Naive thymus-derived CD4-positive, alpha-beta T cell (primary cell): ENCODE results near the gene PDHX. TPM values are rescaled to one million over a fixed set of nuclear protein-coding genes. Genes with fewer than 3 reads are reported as not detected.

ENCODE experiments used
- ATAC-seq: fragments of 150-1000 bp; cut with Tn5 transposase; 2 replicates; pipeline ENCODE4 v1.10.0; 2021; ENCODE audit warnings: mild to moderate bottlenecking, moderate library complexity
- CTCF ChIA-PET: fragments of 350-600 bp; sonication (Branson Sonifier 250); formaldehyde crosslinking; loops from one replicate; lab custom pipeline; 2021; ENCODE audit warnings: antibody characterized with exemption; lab: Charles Lee
- POLR2A ChIA-PET: fragments of 350-600 bp; sonication (Branson Sonifier 250); formaldehyde crosslinking; loops from one replicate; lab custom pipeline; 2021; ENCODE audit warnings: antibody characterized with exemption, inconsistent platforms; lab: Charles Lee
- DNase-seq, 9 donors: peaks; one replicate each; pipeline versions ENCODE4 v3.0.0 to v3.0.0-alpha.2; 2020 to 2022; ENCODE audit warnings: mixed read lengths in 1 of 9
- H3K27ac ChIP-seq: one replicate; pipeline ENCODE4 v1.7.0; 2013; ENCODE audit warnings: mild to moderate bottlenecking, low read depth, low read length, moderate library complexity
- H3K27me3 ChIP-seq, 2 donors: one replicate each; pipeline ENCODE4 v1.7.0; 2013; ENCODE audit warnings: low read length in 2 of 2, mild to moderate bottlenecking in 2 of 2, moderate library complexity in 2 of 2; ENCODE audit not compliant: control insufficient read depth in 2 of 2, insufficient read depth in 2 of 2
- H3K36me3 ChIP-seq, 3 experiments: 1 replicate in 2 of 3; 2 replicates in 1 of 3; pipeline ENCODE4 v1.7.0; 2013; ENCODE audit warnings: low read length in 3 of 3, mild to moderate bottlenecking in 3 of 3, moderate library complexity in 1 of 3; ENCODE audit not compliant: insufficient read depth in 3 of 3, control insufficient read depth in 2 of 3
- H3K4me1 ChIP-seq, 2 donors: one replicate each; pipeline ENCODE4 v1.7.0; 2013; ENCODE audit warnings: low read length in 2 of 2, mild to moderate bottlenecking in 2 of 2, moderate library complexity in 1 of 2; ENCODE audit not compliant: control insufficient read depth in 2 of 2, insufficient read depth in 2 of 2
- H3K4me3 ChIP-seq: 2 replicates; pipeline ENCODE4 v1.7.0; 2013; ENCODE audit warnings: mild to moderate bottlenecking, low read length
- H3K9me3 ChIP-seq, 3 experiments: 1 replicate in 2 of 3; 2 replicates in 1 of 3; pipeline ENCODE4 v1.7.0; 2013; ENCODE audit warnings: low read length in 3 of 3; ENCODE audit not compliant: control insufficient read depth in 2 of 3
- H3K27ac Mint-ChIP-seq, 9 donors: one replicate each; pipeline ENCODE4 v1.8.0; 2020 to 2022; ENCODE audit warnings: mixed read lengths in 9 of 9, mild to moderate bottlenecking in 8 of 9, moderate library complexity in 5 of 9, inconsistent platforms in 2 of 9
- H3K27me3 Mint-ChIP-seq, 5 donors: one replicate each; pipeline ENCODE4 v1.8.0; 2021 to 2022; ENCODE audit warnings: mixed read lengths in 5 of 5, mild to moderate bottlenecking in 1 of 5
- H3K36me3 Mint-ChIP-seq, 5 donors: one replicate each; pipeline ENCODE4 v1.8.0; 2020 to 2022; ENCODE audit warnings: mixed read lengths in 5 of 5, mild to moderate bottlenecking in 3 of 5, inconsistent platforms in 1 of 5
- H3K4me1 Mint-ChIP-seq, 7 donors: one replicate each; pipeline ENCODE4 v1.8.0; 2020 to 2022; ENCODE audit warnings: mixed read lengths in 7 of 7, mild to moderate bottlenecking in 3 of 7, inconsistent platforms in 1 of 7
- H3K4me3 Mint-ChIP-seq, 10 donors: one replicate each; pipeline ENCODE4 v1.8.0; 2020 to 2022; ENCODE audit warnings: mild to moderate bottlenecking in 10 of 10, mixed read lengths in 10 of 10, moderate library complexity in 6 of 10, inconsistent platforms in 2 of 10
- H3K9me3 Mint-ChIP-seq, 11 donors: one replicate each; pipeline ENCODE4 v1.8.0; 2020 to 2022; ENCODE audit warnings: mixed read lengths in 11 of 11, mild to moderate bottlenecking in 4 of 11, inconsistent platforms in 1 of 11, moderate library complexity in 1 of 11
- intact Hi-C, 2 donors: fragments of 100-400 bp; cut with micrococcal nuclease; formaldehyde crosslinking; loops; one replicate each; pipeline ENCODE4 v1.15.1; 2023
- polyA plus RNA-seq, 2 donors: library from polyadenylated mRNA; unstranded; fragments of 300-500 nt; fragmentation: Illumina TruSeq; gene quantifications; one replicate each; pipeline ENCODE4 v1.2.3, GENCODE V29; 2021
- total RNA-seq, 6 experiments: library from RNA in 5 of 6; stranded (reverse) in 5 of 6; gene quantifications; 1 replicate in 5 of 6; 2 replicates in 1 of 6; pipeline ENCODE4 v1.2.3 and lab custom pipeline; 2021 to 2026

Gene PDHX
- total and polyA plus RNA-seq, 7 experiments from 2014 or later = 17.8 to 54.1 (median 26.2) TPM

DNA sequence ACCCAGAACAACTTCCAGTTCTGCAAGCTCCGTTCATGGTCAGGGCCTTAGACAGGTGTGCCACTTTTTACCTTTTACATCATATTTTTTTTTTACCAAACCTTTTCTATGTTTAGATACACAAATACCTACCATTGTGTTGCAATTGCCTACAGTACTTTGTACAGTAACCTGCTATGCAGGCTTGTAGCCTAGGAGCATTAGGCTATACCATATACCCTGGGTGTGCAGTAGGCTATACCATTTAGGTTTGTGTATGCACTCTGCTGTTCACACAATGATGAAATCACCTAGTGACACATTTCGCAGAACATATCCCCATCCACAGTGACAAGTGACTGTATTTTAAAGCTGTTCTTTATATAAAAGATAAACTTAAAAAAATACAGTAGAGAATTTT lies 29.8 kb upstream of the PDHX start:
- intact Hi-C loops = no loop called here
- no peak overlapping the region for H3K27ac ChIP-seq
- no peak for ATAC-seq
- no peak overlapping the region for H3K4me3 ChIP-seq
- POLR2A ChIA-PET = interaction anchor here (0.8 kb wide), 1 partner anchor 12 kb away, joined by 3 read pairs; no protein-coding TSS in a partner anchor
- CTCF ChIA-PET = interaction anchor here (0.8 to 1.1 kb wide), 3 partner anchors 9 to 15 kb away, joined by 3 to 9 read pairs (median 4); no protein-coding TSS in a partner anchor
- Mint-ChIP-seq H3K27ac (no peak overlapping the region), H3K9me3 (peaks cover 0 to 3% (median 0%) of the 10 kb centered on the region in 11 donors), H3K4me1 (no peaks in the 10 kb centered on the region), H3K4me3 (no peak overlapping the region), H3K36me3 (peaks cover 5 to 63% (median 37%) of the 10 kb centered on the region in 5 donors), H3K27me3 (no peaks in the 10 kb centered on the region)
- no peak for DNase-seq
- H3K27me3 ChIP-seq = no peaks in the 10 kb centered on the region
- peaks cover 0 to 23% (median 0%) of the 10 kb centered on the region in 3 experiments for H3K36me3 ChIP-seq
- no peaks in the 10 kb centered on the region for H3K9me3 ChIP-seq
- no peaks in the 10 kb centered on the region for H3K4me1 ChIP-seq

DNA sequence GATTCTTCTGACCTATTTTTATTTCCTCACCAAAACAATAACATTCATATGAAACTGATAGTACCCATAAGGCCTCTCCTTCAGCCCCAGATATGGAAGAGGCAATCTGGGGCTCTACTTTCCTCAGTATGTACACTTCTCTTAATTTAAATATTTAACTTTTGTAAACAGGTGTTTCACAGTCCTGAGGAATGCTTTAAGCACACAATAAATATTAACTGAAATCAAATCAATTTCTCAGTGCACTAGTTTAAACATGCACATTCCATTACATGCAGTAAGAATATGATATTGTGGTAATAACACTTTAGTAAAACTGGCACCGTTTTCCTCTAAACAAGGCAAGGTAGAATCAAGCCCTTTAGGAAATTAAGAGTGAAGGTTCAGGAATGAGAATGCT lies 29.2 kb upstream of the PDHX start:
- no peak overlapping the region for H3K4me3 Mint-ChIP-seq
- peaks cover 0 to 23% (median 0%) of the 10 kb centered on the region in 3 experiments for H3K36me3 ChIP-seq
- H3K27ac Mint-ChIP-seq = no peak overlapping the region
- H3K9me3 ChIP-seq = no peaks in the 10 kb centered on the region
- ATAC-seq = no peak
- CTCF ChIA-PET = interaction anchor here (0.8 to 1.1 kb wide), 2 partner anchors 8 to 15 kb away, joined by 4 to 9 read pairs; no protein-coding TSS in a partner anchor
- POLR2A ChIA-PET = interaction anchor here (0.8 kb wide), 1 partner anchor 12 kb away, joined by 3 read pairs; no protein-coding TSS in a partner anchor
- H3K9me3 Mint-ChIP-seq = peaks cover 0 to 2% (median 0%) of the 10 kb centered on the region in 11 donors
- no peaks in the 10 kb centered on the region for H3K4me1 Mint-ChIP-seq
- H3K4me1 ChIP-seq = no peaks in the 10 kb centered on the region
- no peak overlapping the region for H3K4me3 ChIP-seq
- DNase-seq = no peak
- no peak overlapping the region for H3K27ac ChIP-seq
- intact Hi-C loops = no loop called here
- peaks cover 5 to 57% (median 31%) of the 10 kb centered on the region in 5 donors for H3K36me3 Mint-ChIP-seq
- no peaks in the 10 kb centered on the region for H3K27me3 Mint-ChIP-seq
- no peaks in the 10 kb centered on the region for H3K27me3 ChIP-seq

DNA sequence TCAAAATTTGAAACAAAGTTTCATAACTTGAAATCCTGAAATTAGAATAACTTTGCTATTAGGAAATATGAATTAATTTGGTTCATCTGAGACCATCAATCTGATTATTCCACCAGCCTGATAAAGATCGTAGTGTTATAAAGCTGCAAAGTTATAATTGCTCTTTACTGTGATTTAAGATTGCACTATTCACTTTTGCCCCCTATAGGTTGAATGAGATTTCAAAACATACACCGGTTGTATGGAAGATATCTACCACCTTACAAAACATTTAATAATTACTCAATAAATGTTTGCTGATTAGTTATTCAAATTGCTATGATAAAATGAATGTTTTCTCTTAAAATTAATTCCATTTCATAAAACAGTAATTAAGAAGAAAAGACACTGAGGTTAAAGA lies 26.3 kb upstream of the PDHX start:
- POLR2A ChIA-PET = no interaction called here
- intact Hi-C loops = loop anchor here in 1 of 2 donors (2.0 kb wide), 1 partner anchor 377 kb away; the partner anchor contains the start of gene ELF5

DNA sequence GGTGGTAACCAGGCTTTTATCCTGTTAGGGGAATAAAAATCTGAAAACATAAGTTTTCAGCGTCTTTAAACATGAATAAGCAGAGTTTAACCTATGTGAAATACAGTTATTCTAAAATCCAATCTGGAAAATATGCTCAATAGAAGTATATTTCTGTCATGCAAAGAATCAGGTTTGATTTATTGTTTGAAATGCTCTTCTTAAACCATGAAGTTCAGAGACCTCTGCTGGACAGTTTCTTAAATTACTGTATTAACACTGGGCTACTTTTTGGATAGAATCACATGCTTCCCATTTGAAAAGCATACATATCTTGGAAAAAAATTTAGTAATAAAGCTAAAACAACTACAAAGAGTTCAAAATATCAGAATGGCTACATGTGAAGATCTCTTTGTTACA lies 25.6 kb upstream of the PDHX start:
- no peaks in the 10 kb centered on the region for H3K9me3 ChIP-seq
- Mint-ChIP-seq H3K27me3 (no peaks in the 10 kb centered on the region), H3K36me3 (peaks cover 0 to 30% (median 22%) of the 10 kb centered on the region in 5 donors), H3K9me3 (no peaks in the 10 kb centered on the region), H3K4me3 (no peak overlapping the region), H3K4me1 (peaks cover 0 to 5% (median 0%) of the 10 kb centered on the region in 7 donors), H3K27ac (no peak overlapping the region)
- no peak for ATAC-seq
- CTCF ChIA-PET = interaction anchor here (4.6 kb wide), 1 partner anchor 304 kb away, joined by 37 read pairs; no protein-coding TSS in a partner anchor
- no peak overlapping the region for H3K27ac ChIP-seq
- intact Hi-C loops = loop anchor here (1.0 to 2.0 kb wide), 3 partner anchors 305 to 378 kb away; partner anchors contain the start of gene ELF5 (in 2 of the 2)
- peak in 4 of 9 donors; percentile 1 to 23 (median 11) for DNase-seq
- H3K4me1 ChIP-seq = no peaks in the 10 kb centered on the region
- POLR2A ChIA-PET = no interaction called here
- no peak overlapping the region for H3K4me3 ChIP-seq
- H3K27me3 ChIP-seq = no peaks in the 10 kb centered on the region
- peaks cover 0 to 12% (median 0%) of the 10 kb centered on the region in 3 experiments for H3K36me3 ChIP-seq

More for the DNA sequence above, 26.3 kb upstream of the PDHX start:
- H3K27ac Mint-ChIP-seq = no peak overlapping the region
- H3K4me1 ChIP-seq = no peaks in the 10 kb centered on the region
- no peaks in the 10 kb centered on the region for H3K27me3 ChIP-seq
- CTCF ChIA-PET = interaction anchor here (1.0 to 4.6 kb wide), 3 partner anchors 22 to 307 kb away, joined by 3 to 37 read pairs (median 3); no protein-coding TSS in a partner anchor
- H3K4me1 Mint-ChIP-seq = peaks cover 0 to 3% (median 0%) of the 10 kb centered on the region in 7 donors
- DNase-seq (no peak), ATAC-seq (no peak)
- no peaks in the 10 kb centered on the region for H3K27me3 Mint-ChIP-seq
- H3K9me3 Mint-ChIP-seq = no peaks in the 10 kb centered on the region
- no peak overlapping the region for H3K27ac ChIP-seq
- H3K9me3 ChIP-seq = no peaks in the 10 kb centered on the region
- no peak overlapping the region for H3K4me3 Mint-ChIP-seq
- peaks cover 0 to 12% (median 0%) of the 10 kb centered on the region in 3 experiments for H3K36me3 ChIP-seq
- peaks cover 0 to 36% (median 22%) of the 10 kb centered on the region in 5 donors for H3K36me3 Mint-ChIP-seq
- H3K4me3 ChIP-seq = no peak overlapping the region

DNA sequence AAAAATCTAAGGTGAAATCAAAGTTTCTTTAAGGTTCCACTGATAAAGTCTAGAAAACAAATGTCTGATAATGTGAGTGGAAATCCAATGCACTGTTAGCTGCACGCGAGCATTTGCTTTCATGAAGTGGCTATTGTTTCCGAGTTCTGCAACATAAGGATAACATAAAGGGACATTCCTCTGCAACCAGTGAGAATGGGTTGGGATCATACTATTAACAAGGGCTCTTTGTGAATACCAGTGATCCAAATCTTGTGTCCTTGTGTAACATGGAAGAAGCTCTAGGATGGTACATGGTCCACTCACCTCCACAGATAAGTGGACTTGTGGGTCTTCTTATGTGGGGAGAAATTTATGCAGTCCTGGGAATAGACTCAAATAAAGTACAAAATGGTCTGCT lies 24.8 kb upstream of the PDHX start:
- peaks cover 0 to 8% (median 6%) of the 10 kb centered on the region in 11 donors for H3K9me3 Mint-ChIP-seq
- ChIA-PET POLR2A (no interaction called here), CTCF (interaction anchor here (0.5 to 4.6 kb wide), 3 partner anchors 19 to 1322 kb away, joined by 3 to 37 read pairs (median 3); no protein-coding TSS in a partner anchor)
- H3K27ac ChIP-seq = no peak overlapping the region
- peaks cover 0 to 1% (median 0%) of the 10 kb centered on the region in 3 experiments for H3K9me3 ChIP-seq
- H3K36me3 ChIP-seq = peaks cover 0 to 9% (median 0%) of the 10 kb centered on the region in 3 experiments
- no peak overlapping the region for H3K4me3 ChIP-seq
- no peak overlapping the region for H3K27ac Mint-ChIP-seq
- no peaks in the 10 kb centered on the region for H3K27me3 ChIP-seq
- no peak overlapping the region for H3K4me3 Mint-ChIP-seq
- no peak for DNase-seq
- H3K27me3 Mint-ChIP-seq = no peaks in the 10 kb centered on the region
- no peak for ATAC-seq
- H3K4me1 ChIP-seq = no peaks in the 10 kb centered on the region
- H3K36me3 Mint-ChIP-seq = peaks cover 6 to 37% (median 29%) of the 10 kb centered on the region in 5 donors
- intact Hi-C loops = loop anchor here (1.0 to 2.0 kb wide), 3 partner anchors 305 to 379 kb away; partner anchors contain the start of gene ELF5 (in 2 of the 2)
- peaks cover 0 to 5% (median 0%) of the 10 kb centered on the region in 7 donors for H3K4me1 Mint-ChIP-seq

DNA sequence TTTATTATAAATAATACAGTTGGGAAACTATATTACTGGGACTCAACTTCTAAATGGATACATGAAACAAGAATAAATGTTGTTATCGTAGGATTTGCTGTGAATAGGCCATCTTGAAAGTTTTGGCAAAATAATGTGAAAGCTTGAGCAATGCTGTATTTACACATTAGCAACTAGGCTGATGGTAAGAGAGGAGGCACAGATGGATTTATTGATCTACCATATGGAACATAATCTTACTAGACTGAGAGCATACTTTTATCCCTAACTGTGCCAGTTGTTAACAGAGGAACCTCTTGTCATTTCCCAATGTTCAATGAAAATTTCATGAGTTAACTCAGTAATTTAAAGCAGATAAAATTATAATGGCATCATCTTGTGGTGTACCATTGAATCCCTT lies 23.0 kb upstream of the PDHX start:
- Mint-ChIP-seq H3K4me1 (peaks cover 0 to 5% (median 0%) of the 10 kb centered on the region in 7 donors), H3K27me3 (no peaks in the 10 kb centered on the region), H3K9me3 (peaks cover 0 to 26% (median 13%) of the 10 kb centered on the region in 11 donors), H3K36me3 (peaks cover 9 to 33% (median 21%) of the 10 kb centered on the region in 5 donors), H3K27ac (no peak overlapping the region), H3K4me3 (no peak overlapping the region)
- H3K27me3 ChIP-seq = no peaks in the 10 kb centered on the region
- ChIA-PET CTCF (interaction anchor here (0.6 to 4.6 kb wide), 2 partner anchors 249 to 307 kb away, joined by 3 to 37 read pairs; no protein-coding TSS in a partner anchor), POLR2A (no interaction called here)
- peaks cover 0 to 16% (median 5%) of the 10 kb centered on the region in 3 experiments for H3K9me3 ChIP-seq
- ATAC-seq (no peak), DNase-seq (no peak)
- H3K36me3 ChIP-seq = no peaks in the 10 kb centered on the region
- H3K27ac ChIP-seq = no peak overlapping the region
- H3K4me3 ChIP-seq = no peak overlapping the region
- intact Hi-C loops = no loop called here
- H3K4me1 ChIP-seq = no peaks in the 10 kb centered on the region
